ENCODE results near the gene FHL1.
"Not testable (repeated sequence)": the region's sequence is repeated elsewhere in the genome, so short reads cannot be mapped to it uniquely, and the experiment has no call there.

The FHL1 gene

GRCh38 chrX:136165406-136165805, 18.1 kb downstream of the FHL1 start:
- no peak overlapping the region for H3K4me3 ChIP-seq (ENCODE audit: low read depth, low read length)
- no peak for TF ChIP-seq CTCF (IDR thresholded peaks at IDR 0.05; ENCODE audit: low read depth, low read length)
- no peak for DNase-seq

GRCh38 chrX:136166221-136166855, 19.0 kb downstream of the FHL1 start:
- H3K9me3 ChIP-seq: no peaks in the 10 kb centered on the region
- peak; percentile 27; the same call in 1 of the 2 replicates for TF ChIP-seq CTCF (IDR thresholded peaks at IDR 0.05; ENCODE audit: low read depth, low read length)
- H3K4me1 ChIP-seq: peaks cover 5% of the 10 kb centered on the region; the same call in 1 of the 2 replicates
- DNase-seq: no peak
- H3K36me3 ChIP-seq: no peaks in the 10 kb centered on the region
- no peak overlapping the region for H3K4me3 ChIP-seq (ENCODE audit: low read depth, low read length)
- no peaks in the 10 kb centered on the region for H3K27me3 ChIP-seq

More at GRCh38 chrX:136165406-136165805, 18.1 kb downstream of the FHL1 start:
- peaks cover 5% of the 10 kb centered on the region; the same call in 1 of the 2 replicates for H3K4me1 ChIP-seq
- no peaks in the 10 kb centered on the region for H3K9me3 ChIP-seq
- H3K27me3 ChIP-seq: no peaks in the 10 kb centered on the region
- no peaks in the 10 kb centered on the region for H3K36me3 ChIP-seq

GRCh38 chrX:136167989-136168388, 20.7 kb downstream of the FHL1 start:
- H3K4me3 ChIP-seq (ENCODE audit: low read depth, low read length); H3K36me3 ChIP-seq; H3K9me3 ChIP-seq; H3K4me1 ChIP-seq; DNase-seq; H3K27me3 ChIP-seq: not testable (repeated sequence)

GRCh38 chrX:136168929-136169735, 21.8 kb downstream of the FHL1 start:
- H3K4me1 ChIP-seq: peaks cover 5% of the 10 kb centered on the region; the same call in 1 of the 2 replicates
- peak; percentile 59 for DNase-seq
- no peaks in the 10 kb centered on the region for H3K9me3 ChIP-seq
- no peaks in the 10 kb centered on the region for H3K27me3 ChIP-seq
- TF ChIP-seq CTCF (IDR thresholded peaks at IDR 0.05; ENCODE audit: low read depth, low read length): no peak
- no peaks in the 10 kb centered on the region for H3K36me3 ChIP-seq
- H3K4me3 ChIP-seq (ENCODE audit: low read depth, low read length): no peak overlapping the region

GRCh38 chrX:136170139-136170800, 22.9 kb downstream of the FHL1 start:
- no peak for TF ChIP-seq CTCF (IDR thresholded peaks at IDR 0.05; ENCODE audit: low read depth, low read length)
- no peak for DNase-seq
- no peaks in the 10 kb centered on the region for H3K27me3 ChIP-seq
- H3K36me3 ChIP-seq: no peaks in the 10 kb centered on the region
- H3K4me1 ChIP-seq: peaks cover 5% of the 10 kb centered on the region; the same call in 1 of the 2 replicates
- no peaks in the 10 kb centered on the region for H3K9me3 ChIP-seq
- H3K4me3 ChIP-seq (ENCODE audit: low read depth, low read length): no peak overlapping the region

- DNase-seq: no peak
- peaks cover 5% of the 10 kb centered on the region; the same call in 1 of the 2 replicates for H3K4me1 ChIP-seq
- no peak overlapping the region for H3K4me3 ChIP-seq (ENCODE audit: low read depth, low read length)
- no peaks in the 10 kb centered on the region for H3K9me3 ChIP-seq
- no peaks in the 10 kb centered on the region for H3K36me3 ChIP-seq
- no peaks in the 10 kb centered on the region for H3K27me3 ChIP-seq
- no peak for TF ChIP-seq CTCF (IDR thresholded peaks at IDR 0.05; ENCODE audit: low read depth, low read length)
Observed at GRCh38 chrX:136171420-136171819, 24.1 kb downstream of the FHL1 start.
